Keratinocyte (primary cell): ENCODE measurements around the gene ATP8B1.

ENCODE experiments used
- CTCF ChIP-seq, 3 experiments: IDR thresholded peaks in 1 of 3; conservative IDR thresholded peaks in 1 of 3; optimal IDR thresholded peaks in 1 of 3; 2 replicates in 2 of 3; 3 replicates in 1 of 3; pipeline versions ENCODE3 to v1.5.1; 2011; ENCODE audit warnings: low read length in 3 of 3, mild to moderate bottlenecking in 3 of 3, moderate library complexity in 2 of 3, control low read depth in 1 of 3, inconsistent platforms in 1 of 3; ENCODE audit not compliant: insufficient read depth in 2 of 3; ENCODE audit errors: extremely low read depth in 1 of 3
- EZH2 ChIP-seq: IDR thresholded peaks from one replicate; pipeline ENCODE4 v1.6.1; 2012; ENCODE audit warnings: inconsistent platforms, mild to moderate bottlenecking, low read length, moderate library complexity

DNA sequence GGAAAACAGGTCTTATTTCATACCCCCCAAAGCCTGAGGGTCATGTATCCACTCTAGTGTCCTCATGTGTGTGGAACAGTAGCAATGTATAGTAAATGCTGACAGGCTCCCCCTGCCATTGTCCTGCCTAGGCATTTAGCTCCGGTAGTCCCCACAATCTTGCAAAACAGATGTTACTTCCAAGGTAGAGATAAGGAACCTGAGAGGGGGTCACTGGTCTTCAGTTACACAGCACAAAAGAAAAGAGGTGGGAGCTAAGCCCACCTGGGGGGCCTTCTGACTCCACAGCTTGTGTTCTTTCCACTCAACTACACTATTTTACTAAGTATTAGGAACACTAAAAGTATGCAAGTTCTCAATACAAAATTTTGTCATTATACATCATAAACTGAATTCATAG lies 199.2 kb downstream of the ATP8B1 start:
- TF ChIP-seq CTCF (optimal IDR thresholded peaks at IDR 0.05 in 1 of 3, IDR thresholded peaks at IDR 0.05 in 1 of 3, conservative IDR thresholded peaks at IDR 0.05 in 1 of 3; ENCODE audit: extremely low read depth in 1 of 3, insufficient read depth in 2 of 3, low read length in 3 of 3): no peak
- no peak for TF ChIP-seq EZH2
